GM23248 (cell line): Measurements from ENCODE around the gene ZC3H11A.

Experiments
- EZH2 ChIP-seq: fragments of 200-600 bp; sonication (generic); IDR thresholded peaks from 2 replicates; pipeline ENCODE4 v1.6.1; 2018; ENCODE audit warnings: antibody characterized with exemption, mild to moderate bottlenecking; ENCODE audit not compliant: insufficient read depth, poor library complexity, severe bottlenecking
- EZH2phosphoT487 ChIP-seq: fragments of 200-600 bp; sonication (generic); IDR thresholded peaks from 2 replicates; pipeline ENCODE4 v1.6.1; 2018; ENCODE audit warnings: antibody characterized with exemption, moderate library complexity, mild to moderate bottlenecking, low read depth; ENCODE audit not compliant: insufficient read depth

DNA sequence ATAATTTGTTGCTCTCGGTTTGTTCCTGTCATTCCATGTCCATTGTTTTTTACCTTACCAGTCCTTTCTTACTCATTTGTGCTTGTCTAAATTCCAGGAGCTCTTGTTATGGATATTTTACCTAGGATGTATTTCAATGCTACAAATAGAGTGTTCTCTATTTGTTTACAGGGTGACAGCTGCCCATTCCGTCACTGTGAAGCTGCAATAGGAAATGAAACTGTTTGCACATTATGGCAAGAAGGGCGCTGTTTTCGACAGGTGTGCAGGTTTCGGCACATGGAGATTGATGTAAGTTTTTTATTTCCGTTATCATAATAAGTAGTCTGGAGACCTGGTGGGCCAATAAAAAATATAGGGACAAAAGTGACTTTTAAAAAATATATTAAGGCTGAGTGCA is 23.0 kb downstream of the ZC3H11A start:
- TF ChIP-seq EZH2 (no peak), EZH2phosphoT487 (no peak)
